ENCODE measurements around the gene PKD1.
"Not testable (repeated sequence)": the region's sequence is repeated elsewhere in the genome, so short reads cannot be mapped to it uniquely, and the experiment has no call there.

Gene PKD1

DNA sequence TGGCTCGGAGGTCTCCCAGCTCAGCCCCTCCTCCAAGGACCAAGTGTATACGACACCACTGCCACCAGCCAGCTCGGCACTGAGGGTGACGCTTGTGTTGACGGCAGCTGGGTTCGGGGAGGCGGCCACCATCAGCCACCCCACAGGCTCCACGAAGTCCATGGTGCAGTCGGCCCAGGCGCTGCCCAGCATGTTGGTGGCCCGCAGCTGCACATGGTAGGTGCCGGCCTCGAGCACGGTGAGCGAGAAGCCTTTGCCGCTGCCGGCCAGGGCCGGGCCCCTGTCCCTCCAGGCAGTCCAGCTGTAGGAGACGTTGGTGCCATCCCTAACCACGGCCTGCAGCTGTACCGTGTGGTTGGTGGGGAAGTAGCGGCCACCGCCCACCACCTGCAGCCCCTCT, 25.8 kb downstream of the PKD1 start:
- DNase-seq (ENCODE audit: low read depth in 2 of 3, low spot score in 2 of 3): not testable (repeated sequence)

DNA sequence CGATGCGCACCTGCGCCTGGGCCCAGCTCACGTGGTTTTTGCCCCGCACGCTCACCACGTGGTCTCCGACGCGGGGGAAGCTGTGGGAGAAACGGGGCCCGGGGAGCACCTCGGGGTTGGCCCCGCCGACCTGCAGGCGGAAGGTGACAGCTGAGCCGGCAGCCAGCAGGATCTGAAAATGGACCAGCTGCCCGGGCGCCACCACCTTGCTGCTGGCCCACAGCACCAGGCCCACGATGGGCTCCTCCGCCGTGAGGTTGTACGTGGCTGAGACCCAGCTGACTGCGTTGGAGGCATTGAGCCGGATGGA, 26.5 kb downstream of the PKD1 start:
- DNase-seq (ENCODE audit: low read depth in 2 of 3, low spot score in 2 of 3): not testable (repeated sequence)

DNA sequence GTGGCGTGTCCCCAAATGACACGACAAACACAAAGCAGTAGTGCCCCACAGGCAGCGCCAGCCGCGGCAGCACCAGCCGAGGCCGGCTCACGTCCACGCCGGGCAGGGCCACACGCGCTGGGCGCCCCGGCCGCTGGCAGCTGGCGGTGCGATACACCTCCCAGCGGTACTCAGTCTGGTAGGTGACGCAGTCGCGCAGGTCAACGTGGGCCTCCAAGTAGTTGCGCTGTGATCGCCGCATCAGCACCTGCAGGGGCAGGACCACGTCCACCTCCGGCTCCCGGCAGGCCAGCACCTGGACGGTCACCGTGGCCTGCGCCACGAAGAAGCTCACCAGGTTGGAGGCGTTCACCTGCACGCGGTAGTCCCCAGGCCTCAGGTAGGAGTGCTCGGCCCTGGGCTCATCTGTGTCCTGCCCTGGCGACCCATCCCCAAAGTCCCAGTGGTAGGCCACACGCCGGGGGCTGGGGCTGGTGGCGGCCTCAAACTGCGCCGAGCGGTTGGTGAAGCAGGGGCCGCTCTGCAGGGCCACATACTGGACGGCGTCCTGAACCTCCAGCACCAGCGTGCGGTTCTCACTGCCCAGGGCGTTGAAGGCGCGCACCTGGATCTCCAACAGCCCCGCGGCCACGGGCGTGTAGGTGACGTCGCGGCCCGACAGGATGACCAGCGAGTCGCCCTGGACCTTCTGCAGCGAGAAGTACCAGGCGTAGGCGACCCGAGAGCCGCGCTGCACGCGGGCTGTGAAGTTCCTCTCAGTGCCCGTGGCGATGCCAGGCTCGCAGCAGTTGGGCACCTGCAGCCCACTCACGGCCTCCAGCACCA, 27.0 kb downstream of the PKD1 start:
- DNase-seq (ENCODE audit: low read depth in 2 of 3, low spot score in 2 of 3): not testable (repeated sequence)

DNA sequence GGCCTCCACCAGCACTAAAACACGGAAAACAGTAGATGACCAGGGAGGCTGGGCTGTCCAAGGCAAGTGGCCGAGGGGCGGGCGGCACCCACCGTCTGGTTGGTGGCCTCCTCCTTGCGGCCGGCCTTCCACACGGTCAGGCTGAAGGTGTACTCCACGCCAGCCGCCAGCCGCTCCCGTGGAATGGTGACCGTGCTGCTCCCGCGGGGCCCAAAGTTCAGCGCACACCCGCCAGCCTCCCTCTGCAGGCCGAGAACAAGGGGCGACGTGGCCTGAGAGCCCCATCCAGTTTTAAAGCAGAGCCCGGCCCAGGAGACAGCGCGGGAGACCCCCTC, 27.9 kb downstream of the PKD1 start:
- not testable (repeated sequence) for DNase-seq (ENCODE audit: low read depth in 2 of 3, low spot score in 2 of 3)

DNA sequence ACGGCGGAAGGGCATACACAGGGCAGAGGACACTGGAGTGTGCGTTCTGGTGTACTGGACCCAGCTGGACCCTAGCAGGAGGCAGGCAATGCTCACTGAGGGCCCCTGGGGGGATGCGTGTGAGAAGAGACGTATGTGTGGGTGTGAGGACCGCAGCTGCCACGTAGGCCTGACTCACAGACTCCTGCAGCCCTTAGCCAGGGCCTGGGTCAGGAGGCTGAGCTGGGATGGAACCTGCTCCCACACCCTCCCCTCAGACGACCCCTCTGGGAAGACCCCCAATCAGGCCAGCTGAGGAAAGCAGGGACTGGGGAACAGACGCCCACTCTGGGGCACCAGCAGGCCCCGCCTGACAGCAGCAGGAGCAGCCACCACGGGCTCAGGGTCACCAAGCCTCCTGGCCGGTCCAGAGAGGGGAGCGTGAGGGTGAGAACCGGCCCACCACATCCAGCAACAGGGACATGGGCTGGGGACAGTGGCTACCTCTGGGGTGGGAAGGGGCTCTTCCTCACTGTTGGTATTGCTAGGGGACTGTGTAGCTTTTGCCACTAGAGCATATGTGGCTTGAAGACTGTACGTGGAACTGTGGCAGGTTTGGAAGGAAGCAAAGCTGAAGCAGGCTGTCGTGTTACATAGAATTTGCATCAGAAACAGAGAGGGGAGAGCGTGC, 28.4 kb downstream of the PKD1 start:
- not testable (repeated sequence) for DNase-seq (ENCODE audit: low read depth in 2 of 3, low spot score in 2 of 3)

DNA sequence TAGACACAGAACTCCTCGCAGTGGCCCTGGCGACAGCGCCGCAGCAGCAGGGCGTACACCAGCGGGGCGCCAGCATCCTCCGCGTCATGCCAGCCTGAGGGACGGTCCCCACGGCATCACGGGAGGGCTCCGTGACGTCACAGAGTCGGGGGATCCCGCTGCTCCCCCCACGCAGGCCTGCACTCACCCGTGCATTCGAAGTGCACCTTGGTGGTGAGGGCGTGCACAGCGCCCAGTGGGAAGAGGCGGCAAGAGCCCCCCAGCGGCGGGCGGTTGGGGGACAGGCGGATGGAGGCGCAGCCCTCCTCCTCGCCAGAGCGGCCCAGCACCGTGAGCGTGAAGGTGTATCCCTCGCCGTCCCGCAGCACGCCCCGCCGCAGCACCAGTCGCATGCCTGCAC, 29.5 kb downstream of the PKD1 start:
- DNase-seq (ENCODE audit: low read depth in 2 of 3, low spot score in 2 of 3): not testable (repeated sequence)

DNA sequence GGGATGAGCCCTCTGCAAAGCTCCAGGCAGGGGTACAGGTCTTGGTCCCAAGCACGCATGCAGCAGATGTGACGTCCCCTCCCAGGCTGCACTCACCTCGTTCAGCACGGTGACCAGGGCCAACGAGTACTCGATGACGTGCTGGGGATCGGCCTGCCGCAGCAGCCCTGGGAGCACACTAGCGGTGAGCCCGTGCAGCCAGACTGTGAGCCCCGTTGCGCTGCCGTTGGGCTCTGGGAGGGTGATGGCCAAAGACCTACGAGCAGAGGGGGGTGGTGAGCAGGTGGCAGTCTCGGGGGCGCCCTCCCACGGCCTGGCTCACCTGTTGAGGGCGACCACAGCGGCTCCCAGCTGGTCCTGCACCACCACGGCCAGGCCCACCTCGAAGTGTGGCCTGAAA, 29.9 kb downstream of the PKD1 start:
- not testable (repeated sequence) for DNase-seq (ENCODE audit: low read depth in 2 of 3, low spot score in 2 of 3)

DNA sequence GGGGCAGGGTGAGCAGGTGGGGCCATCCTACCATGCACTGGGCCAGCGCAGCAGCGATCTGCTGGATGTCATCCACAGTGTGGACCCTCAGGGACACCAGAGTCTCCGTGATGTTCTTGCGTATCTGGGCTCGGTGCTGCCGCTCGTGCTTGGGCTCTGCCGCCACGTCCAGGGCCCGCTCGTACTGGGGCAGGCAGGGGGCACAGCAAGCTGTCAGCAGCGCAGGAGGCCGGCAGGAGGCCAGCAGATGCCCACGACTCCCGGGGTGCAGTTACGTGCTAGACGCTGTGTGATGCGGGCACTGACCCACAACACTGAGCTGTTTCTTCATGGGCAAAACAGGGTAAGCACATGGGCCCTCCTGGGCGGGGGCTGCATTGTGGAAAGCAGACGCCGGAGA, 30.4 kb downstream of the PKD1 start:
- not testable (repeated sequence) for DNase-seq (ENCODE audit: low read depth in 2 of 3, low spot score in 2 of 3)

DNA sequence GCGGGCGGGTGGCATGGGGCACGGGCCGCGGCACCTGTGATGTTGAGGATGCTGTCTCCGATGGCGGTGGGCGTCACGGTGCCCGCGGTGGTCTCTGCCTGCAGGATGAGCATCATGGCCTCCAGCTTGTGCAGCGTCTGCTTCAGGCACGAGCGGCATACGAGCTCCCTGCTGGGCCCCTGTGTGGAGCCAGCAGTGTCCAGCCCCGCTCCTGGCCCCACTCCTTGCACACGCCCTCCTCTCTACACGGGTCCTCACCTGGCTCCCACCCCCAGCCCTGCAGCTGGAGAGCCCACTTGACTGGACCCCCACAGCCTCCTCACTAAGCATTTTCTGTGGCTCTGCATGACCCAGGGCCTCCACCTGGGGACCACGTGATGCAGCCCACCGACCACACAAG, 31.2 kb downstream of the PKD1 start:
- DNase-seq (ENCODE audit: low read depth in 2 of 3, low spot score in 2 of 3): not testable (repeated sequence)

DNA sequence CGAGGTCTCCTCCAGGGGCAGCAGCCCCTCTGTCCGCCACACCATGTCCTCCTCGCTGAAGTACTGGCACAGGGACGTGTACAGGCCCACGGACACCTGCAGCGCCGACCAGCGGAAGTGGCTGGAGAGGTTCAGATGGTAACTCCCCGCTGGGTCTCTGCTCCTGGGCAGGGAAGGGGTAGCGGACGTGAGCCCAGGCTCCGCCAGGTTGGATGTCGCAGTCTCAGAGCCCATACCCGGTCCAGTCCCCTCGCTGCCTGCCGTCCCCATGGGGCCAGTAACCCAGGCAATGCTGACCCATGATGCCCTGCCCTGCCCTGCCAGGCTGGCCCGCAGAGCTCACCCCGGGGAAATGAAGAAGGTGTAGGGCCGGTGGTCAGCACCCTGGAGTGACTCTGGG, 33.2 kb downstream of the PKD1 start:
- DNase-seq (ENCODE audit: low read depth in 2 of 3, low spot score in 2 of 3): no peak

DNA sequence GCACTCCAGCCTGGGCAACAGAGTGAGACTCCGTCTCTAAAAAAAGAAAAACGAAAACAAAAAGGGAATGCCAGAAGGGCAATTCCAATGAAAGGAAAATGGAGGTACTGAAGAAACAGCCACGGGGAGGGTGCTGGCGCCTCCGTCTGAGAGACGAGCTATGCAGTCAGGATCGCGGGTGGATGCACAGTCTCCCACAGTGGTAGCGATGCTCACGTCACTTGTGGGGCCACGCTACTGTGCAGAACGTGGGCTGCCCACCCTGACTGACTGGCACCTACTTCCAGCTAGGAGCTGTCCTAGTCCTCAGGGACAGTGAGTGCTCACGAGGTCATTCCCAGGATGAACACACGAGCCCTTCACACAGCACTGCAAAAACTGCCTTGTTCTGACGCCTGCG, 34.1 kb downstream of the PKD1 start:
- not testable (repeated sequence) for DNase-seq (ENCODE audit: low read depth in 2 of 3, low spot score in 2 of 3)

DNA sequence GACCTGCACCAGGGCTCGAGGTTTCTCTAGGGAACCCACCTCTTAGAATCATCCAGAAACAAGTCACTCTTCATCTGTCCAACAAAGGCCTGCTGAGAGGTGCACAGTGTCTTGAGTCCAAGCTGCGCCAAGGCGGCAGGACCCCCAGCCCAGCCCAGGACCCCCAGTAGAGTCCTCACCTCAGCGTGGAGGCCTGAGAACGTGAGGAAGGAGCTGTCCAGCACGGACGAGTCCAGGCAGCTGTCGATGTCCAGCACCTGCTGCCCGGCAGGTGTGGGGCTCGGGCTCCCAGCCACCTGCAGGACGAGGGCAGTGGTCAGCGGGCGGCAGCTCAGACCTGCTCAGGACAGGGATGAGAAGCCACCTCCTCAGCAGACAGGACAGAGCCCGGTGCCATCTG, 38.0 kb downstream of the PKD1 start:
- DNase-seq (ENCODE audit: low read depth in 2 of 3, low spot score in 2 of 3): not testable (repeated sequence)

DNA sequence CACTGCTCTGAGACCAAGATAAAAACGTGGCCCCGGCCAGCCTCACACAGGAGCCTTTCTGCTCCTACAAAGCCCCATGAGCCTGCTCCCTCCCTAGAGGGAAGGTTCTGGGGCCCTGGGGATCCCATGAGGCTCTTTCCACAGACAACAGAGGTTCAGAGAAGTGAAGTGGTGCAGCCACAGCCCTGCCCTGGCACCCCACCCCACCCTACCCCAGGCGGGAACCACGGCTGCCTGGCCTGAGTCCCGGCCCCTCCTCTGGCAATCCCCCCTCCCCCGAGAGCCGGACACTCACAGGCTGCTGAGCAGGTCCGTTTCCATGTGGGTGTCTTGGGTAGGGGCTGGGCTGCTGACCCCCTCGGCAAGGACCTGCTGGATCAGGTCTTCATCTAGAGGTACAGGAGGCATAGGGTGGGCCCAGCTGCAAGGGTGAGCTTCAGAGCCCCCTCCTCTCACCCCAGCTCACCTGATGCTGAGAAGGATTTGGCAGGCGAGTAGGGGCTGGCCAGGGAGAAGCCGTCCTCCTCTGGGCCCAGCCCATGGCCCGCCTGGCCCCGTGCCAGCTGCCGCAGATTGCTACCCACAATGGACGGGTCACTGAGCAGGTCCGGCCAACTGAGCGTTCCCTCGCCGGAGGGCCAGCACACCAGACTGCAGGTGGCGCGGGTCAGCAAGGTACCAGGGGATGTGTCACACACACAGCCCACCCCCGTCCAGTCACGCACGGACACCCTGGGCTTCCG, 38.7 kb downstream of the PKD1 start:
- no peak for DNase-seq (ENCODE audit: low read depth in 2 of 3, low spot score in 2 of 3)

DNA sequence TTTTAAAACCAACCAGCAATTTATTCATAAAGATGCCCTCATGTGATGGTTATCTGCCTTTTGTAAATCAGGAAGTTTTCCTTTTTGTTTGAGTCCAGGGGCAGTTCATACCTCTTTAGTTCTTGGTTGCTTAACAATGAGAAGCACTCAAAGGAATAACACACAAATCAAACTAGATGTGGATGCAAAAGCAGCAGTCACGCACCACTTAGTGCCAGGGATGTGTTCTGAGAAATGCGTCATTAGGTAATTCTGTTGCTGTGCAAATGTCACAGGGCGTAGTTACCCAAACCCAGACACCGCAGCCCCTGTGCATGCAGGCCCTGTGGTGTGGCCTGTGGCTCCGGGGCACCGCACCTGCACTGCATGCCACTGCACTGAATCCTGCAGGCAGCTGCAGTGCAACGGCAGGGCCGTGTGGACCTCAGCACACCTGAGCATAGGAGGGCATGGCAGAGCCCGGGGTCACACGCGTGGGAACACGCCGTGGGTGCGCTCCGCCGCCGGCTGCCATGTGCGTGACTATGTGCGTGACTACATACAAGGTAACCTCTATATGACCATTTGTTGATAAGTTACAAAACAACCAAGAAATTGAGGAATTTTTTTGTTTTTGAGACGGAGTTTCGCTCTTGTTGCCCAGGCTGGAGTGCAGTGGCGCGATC, 39.6 kb downstream of the PKD1 start:
- no peak for DNase-seq (ENCODE audit: low read depth in 2 of 3, low spot score in 2 of 3)

DNA sequence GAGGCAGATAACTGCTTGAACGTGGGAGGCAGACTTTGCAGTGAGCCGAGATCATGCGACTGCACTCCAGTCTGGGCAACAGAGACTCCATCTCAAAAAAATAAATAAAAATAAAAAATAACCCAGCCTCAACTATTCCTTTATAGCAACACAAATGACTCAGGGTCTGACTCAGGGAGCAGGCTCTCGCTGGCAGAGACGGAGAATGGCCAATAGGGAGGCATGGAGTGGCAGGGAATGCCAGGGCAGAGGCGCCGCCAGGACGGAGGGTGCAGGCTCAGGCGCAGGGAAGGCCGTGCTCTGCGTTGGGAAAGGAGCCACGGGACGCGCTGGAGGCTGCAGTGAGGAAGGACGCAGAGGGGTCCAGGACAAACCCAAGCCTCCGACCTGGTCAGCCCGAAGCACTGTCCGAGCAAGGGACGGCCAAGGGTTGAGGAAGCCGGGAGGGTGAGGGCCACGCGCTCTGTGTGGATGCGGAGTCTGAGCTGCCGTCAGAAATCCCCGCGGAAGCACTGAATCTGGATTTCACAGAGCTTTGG, 40.3 kb downstream of the PKD1 start:
- no peak for DNase-seq (ENCODE audit: low read depth in 2 of 3, low spot score in 2 of 3)

DNA sequence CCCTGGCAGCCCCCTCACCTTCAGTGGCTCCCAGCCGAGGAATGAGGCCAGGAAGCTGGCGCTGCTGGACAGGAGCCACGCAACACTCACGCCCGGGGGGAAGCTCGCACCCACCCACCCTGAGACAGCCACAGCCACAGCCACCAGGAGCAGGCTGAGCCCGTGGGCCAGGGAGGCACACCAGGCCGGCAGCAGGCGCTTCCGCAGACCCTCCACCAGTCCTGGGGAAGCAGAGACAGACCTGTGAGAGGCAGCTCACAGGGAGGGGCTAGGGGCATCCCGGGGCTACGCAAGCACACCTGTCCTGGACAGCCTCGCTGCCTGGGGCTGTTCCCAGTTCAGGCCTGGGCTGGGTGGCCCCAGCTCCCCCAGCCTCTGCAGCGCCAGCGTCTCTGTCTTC, 41.9 kb downstream of the PKD1 start:
- DNase-seq (ENCODE audit: low read depth in 2 of 3, low spot score in 2 of 3): no peak

DNA sequence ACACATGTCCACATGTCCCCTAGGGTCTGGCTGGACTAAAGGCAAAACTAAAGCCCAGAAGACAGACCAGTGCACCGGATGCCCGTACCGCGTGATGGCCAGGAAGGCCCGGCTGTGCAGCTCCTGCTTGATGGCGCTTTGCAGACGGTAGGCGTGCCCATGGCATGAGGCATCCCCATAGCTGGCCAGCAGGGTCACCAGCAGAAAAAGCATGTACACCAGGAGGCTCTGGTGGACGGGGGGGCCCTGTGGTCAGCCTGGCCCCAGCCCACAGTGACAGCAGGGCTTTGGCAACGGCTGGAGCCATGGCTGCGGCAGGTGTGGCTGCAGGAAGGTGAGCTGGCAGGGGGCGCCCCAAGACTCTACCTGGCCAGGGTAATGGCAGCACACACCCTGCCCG, 42.8 kb downstream of the PKD1 start:
- DNase-seq (ENCODE audit: low read depth in 2 of 3, low spot score in 2 of 3): no peak

DNA sequence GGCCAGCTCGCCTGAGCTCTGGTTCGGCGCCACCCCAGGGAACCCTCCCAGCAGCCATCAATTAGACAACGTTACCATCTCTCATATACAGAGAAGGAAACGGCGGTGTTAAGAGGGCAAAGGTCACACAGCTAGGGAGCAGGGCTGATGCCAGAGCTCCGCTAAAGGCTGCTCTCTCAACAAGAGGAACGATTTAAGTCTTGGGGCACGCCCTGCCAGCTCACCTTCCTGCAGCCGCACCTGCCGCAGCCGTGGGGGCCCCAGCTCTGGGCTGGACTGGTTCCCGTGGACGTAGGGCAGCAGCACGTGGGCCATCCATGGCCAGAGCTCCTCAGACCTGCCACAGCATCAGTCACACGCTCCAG, 43.5 kb downstream of the PKD1 start:
- no peak for DNase-seq (ENCODE audit: low read depth in 2 of 3, low spot score in 2 of 3)

DNA sequence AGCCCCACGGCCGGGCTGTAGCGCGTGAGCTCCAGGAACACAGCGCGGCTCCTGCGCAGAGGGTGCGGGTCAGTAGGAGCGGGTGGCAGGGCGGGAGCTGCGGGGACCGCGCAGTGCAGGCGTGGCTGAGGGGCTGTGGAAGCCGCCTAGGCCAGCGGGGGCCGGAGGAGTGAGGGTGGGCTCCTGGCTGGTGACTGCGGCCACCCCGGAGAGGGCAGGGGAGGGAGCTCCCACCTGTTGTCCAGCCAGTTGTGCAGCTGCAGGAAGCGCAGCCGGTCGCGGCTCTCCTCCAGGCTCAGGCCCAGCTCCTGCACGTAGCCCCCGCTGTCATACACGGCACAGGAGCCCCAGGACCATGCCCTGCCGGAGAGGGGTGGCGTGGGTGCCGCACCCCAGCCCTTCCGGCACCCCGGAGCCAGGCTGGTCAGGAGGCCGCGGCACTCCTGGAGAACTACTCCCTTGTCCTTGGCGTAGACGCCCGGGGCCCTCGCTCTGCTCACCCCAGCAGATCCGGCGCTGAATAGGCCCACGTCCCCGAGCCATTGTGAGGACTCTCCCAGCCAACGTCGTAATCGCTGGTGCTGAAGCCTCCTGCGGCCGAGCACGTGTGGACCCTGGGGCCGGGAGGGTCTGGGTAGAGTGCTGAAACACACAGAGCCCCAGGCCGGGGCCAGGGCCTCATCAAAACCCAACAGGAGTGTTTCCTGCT, 44.0 kb downstream of the PKD1 start:
- no peak for DNase-seq (ENCODE audit: low read depth in 2 of 3, low spot score in 2 of 3)

DNA sequence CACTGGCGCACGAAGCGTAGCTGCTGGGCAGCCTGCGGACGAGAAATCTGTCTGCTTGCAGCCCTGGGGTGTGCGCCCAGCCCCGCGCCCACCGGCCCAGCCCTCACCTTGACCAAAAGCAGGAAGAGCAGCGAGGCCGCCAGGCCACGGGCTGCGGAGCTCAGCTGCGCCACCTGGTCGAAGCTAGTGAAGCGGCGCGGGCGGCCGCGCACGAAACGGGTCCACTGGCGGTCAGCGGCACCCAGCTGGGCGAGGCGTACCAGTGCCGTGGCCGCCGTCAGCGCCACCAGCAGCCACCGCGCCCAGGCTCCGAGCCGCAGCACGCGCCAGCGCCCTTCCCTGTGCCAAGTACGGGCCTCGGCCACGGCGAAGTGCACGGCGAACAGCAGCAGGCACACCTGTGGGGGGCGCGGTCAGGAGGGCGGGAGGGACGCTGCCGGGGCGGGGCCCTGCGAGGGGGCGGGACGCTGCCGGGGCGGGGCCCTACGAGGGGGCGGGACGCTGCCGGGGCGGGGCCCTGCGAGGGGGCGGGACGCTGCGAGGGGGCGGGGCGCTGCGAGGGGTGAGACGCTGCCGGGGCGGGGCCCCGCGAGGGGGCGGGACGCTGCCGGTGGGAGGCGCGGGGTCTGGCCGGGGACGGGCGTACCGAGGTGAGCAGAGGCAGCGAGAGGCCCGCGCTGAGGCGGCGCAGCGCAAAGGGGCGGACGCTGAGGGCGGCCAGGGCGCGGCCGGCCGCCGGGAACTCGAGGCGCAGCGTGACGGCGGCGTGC, 44.7 kb downstream of the PKD1 start:
- no peak for DNase-seq (ENCODE audit: low read depth in 2 of 3, low spot score in 2 of 3)

Data from activated CD8-positive, alpha-beta memory T cell treated with anti-CD3 and anti-CD28 coated beads for 48 hours (primary cell).